ENCODE data around the gene RTEL1.
A peak's percentile ranks its signal among the peaks of the same experiment; 100 is the strongest.

RTEL1 gene

DNA sequence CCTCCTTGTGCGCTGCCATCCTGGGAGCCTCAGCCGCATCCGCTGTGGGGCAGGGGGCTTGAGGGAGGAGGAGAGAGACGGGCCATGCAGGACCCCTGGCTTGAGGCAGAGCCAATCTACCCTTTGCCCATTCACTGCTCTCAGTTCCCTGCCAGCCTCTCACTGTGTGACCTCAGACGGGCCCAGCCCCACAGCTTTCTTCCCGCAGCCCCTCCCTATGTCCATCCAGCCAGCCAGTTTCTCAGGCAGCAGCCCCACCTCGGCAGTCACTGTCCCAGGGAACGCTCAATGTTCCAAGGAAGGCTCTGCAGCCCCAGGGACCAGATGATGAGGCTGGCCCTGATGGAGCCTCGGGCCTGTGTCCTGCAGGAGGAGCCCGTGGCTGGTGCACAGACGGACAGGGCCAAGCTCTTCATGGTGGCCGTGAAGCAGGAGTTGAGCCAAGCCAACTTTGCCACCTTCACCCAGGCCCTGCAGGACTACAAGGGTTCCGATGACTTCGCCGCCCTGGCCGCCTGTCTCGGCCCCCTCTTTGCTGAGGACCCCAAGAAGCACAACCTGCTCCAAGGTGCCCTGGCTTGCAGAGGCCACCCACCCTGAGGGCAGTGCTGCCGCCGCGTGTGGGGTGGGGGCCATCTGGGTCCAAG, 34.4 kb downstream of the RTEL1 start:
- H3K4me3 ChIP-seq (ENCODE audit: low read length) = no peak overlapping the region
- peak overlapping the region; percentile 24 for H3K27ac ChIP-seq (ENCODE audit: low read depth, low read length)
- H3K27me3 ChIP-seq (ENCODE audit: control insufficient read depth, insufficient read depth, low read length) = no peaks in the 10 kb centered on the region
- H3K9ac ChIP-seq (ENCODE audit: low read length) = no peak overlapping the region
- H3K4me1 ChIP-seq (ENCODE audit: control insufficient read depth, insufficient read depth, low read length) = peaks cover 5% of the 10 kb centered on the region
- no peaks in the 10 kb centered on the region for H3K36me3 ChIP-seq (ENCODE audit: control insufficient read depth, insufficient read depth, low read length)

DNA sequence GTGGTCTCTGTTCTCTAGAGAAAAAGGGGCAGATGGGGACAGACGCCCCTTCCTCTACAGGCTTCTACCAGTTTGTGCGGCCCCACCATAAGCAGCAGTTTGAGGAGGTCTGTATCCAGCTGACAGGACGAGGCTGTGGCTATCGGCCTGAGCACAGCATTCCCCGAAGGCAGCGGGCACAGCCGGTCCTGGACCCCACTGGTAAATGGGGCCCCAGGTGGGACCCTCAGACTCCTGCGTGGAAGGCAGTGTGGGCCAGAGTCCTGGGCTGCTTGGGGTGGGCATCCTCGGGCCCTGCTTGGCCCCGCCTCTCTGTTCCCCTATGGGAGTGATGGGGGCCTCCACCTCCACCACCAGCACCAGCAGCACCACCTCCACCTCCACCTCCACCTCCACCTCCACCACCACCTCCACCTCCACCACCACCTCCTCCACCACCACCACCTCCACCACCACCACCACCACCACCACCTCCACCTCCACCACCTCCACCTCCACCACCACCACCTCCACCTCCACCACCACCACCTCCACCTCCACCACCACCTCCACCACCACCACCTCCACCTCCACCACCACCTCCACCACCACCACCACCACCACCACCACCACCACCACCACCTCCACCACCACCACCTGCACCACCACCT, 35.1 kb downstream of the RTEL1 start:
- H3K27me3 ChIP-seq (ENCODE audit: control insufficient read depth, insufficient read depth, low read length) = no peaks in the 10 kb centered on the region
- H3K36me3 ChIP-seq (ENCODE audit: control insufficient read depth, insufficient read depth, low read length) = no peaks in the 10 kb centered on the region
- H3K4me1 ChIP-seq (ENCODE audit: control insufficient read depth, insufficient read depth, low read length) = peaks cover 4% of the 10 kb centered on the region
- H3K9ac ChIP-seq (ENCODE audit: low read length) = no peak overlapping the region
- no peak overlapping the region for H3K27ac ChIP-seq (ENCODE audit: low read depth, low read length)
- H3K4me3 ChIP-seq (ENCODE audit: low read length) = no peak overlapping the region

DNA sequence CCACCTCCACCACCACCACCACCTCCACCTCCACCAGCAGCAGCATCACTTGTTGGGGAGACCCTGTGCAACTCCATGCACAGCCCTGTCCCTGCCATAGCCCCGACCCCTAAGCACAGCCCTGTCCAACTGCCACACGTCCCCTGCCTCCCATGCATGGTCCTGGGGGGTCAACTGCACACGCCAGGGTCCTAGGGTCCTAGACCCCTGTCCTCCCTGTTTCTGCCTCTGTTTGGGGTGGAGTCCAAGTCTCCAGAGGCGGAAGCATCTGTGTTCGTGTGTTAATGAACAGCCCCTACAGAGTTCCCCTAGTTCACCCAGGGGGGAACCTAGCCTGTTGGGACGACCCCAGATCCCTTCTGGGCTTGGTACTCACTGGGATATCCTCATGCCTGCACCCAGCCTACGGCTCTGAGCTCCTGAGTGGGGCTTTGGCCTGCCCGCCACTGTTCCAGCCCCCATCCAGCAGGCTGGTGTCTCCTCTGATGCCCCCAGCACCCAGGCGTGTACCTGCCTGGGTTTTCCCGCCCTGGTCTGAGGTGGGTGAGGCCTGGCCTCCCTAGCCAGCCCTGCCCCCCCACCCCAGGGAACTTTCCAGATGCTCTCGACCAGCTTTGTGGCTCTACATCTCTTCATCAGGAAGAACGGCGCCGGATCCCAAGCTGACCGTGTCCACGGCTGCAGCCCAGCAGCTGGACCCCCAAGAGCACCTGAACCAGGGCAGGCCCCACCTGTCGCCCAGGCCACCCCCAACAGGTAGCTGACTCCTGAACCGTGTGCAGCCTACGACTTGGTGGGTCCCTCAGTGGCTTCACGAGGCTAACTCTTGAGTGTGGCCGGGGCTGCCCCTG, 35.8 kb downstream of the RTEL1 start:
- Histone ChIP-seq H3K9ac (ENCODE audit: low read length) (no peak overlapping the region), H3K27ac (ENCODE audit: low read depth, low read length) (no peak overlapping the region), H3K36me3 (ENCODE audit: control insufficient read depth, insufficient read depth, low read length) (no peaks in the 10 kb centered on the region), H3K4me1 (ENCODE audit: control insufficient read depth, insufficient read depth, low read length) (peaks cover 4% of the 10 kb centered on the region), H3K27me3 (ENCODE audit: control insufficient read depth, insufficient read depth, low read length) (no peaks in the 10 kb centered on the region), H3K4me3 (ENCODE audit: low read length) (no peak overlapping the region)

DNA sequence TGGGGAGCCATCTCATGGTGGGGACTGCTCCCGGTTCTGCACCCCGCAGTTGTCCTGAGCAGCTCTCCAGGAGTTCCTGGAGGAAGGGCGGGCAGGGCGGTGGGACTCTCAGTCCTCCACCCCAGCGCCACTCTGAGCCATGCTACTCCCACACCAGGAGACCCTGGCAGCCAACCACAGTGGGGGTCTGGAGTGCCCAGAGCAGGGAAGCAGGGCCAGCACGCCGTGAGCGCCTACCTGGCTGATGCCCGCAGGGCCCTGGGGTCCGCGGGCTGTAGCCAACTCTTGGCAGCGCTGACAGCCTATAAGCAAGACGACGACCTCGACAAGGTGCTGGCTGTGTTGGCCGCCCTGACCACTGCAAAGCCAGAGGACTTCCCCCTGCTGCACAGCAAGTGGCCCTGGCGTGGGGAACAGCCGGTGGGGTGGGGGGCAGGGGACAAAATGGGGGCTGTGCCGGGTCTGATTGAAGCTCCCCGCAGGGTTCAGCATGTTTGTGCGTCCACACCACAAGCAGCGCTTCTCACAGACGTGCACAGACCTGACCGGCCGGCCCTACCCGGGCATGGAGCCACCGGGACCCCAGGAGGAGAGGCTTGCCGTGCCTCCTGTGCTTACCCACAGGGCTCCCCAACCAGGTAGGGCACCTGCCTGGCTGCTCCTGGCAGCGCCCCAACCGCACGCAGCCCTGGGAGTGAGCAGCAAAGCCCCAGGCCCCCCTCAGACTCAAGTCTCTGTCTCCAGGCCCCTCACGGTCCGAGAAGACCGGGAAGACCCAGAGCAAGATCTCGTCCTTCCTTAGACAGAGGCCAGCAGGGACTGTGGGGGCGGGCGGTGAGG, 36.7 kb downstream of the RTEL1 start:
- Histone ChIP-seq H3K27ac (ENCODE audit: low read depth, low read length) (no peak overlapping the region), H3K36me3 (ENCODE audit: control insufficient read depth, insufficient read depth, low read length) (no peaks in the 10 kb centered on the region), H3K4me3 (ENCODE audit: low read length) (no peak overlapping the region), H3K4me1 (ENCODE audit: control insufficient read depth, insufficient read depth, low read length) (peaks cover 4% of the 10 kb centered on the region), H3K9ac (ENCODE audit: low read length) (no peak overlapping the region), H3K27me3 (ENCODE audit: control insufficient read depth, insufficient read depth, low read length) (no peaks in the 10 kb centered on the region)

DNA sequence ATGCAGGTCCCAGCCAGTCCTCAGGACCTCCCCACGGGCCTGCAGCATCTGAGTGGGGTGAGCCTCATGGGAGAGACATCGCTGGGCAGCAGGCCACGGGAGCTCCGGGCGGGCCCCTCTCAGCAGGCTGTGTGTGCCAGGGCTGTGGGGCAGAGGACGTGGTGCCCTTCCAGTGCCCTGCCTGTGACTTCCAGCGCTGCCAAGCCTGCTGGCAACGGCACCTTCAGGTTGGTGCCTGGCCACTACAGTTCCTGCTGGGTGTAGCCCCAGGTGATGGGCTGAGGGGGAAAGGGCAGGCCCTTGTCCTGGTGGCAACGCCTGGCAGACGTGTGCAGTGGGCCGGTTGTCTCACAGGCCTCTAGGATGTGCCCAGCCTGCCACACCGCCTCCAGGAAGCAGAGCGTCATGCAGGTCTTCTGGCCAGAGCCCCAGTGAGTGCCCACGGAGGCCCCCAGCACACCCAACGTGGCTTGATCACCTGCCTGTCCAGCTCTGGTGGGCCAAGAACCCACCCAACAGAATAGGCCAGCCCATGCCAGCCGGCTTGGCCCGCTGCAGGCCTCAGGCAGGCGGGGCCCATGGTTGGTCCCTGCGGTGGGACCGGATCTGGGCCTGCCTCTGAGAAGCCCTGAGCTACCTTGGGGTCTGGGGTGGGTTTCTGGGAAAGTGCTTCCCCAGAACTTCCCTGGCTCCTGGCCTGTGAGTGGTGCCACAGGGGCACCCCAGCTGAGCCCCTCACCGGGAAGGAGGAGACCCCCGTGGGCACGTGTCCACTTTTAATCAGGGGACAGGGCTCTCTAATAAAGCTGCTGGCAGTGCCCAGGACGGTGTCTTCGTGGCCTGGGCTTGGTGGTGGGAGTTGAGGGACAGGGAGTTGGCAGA, 37.6 kb downstream of the RTEL1 start:
- no peak overlapping the region for H3K27ac ChIP-seq (ENCODE audit: low read depth, low read length)
- no peaks in the 10 kb centered on the region for H3K36me3 ChIP-seq (ENCODE audit: control insufficient read depth, insufficient read depth, low read length)
- no peaks in the 10 kb centered on the region for H3K27me3 ChIP-seq (ENCODE audit: control insufficient read depth, insufficient read depth, low read length)
- no peak overlapping the region for H3K9ac ChIP-seq (ENCODE audit: low read length)
- peaks cover 4% of the 10 kb centered on the region for H3K4me1 ChIP-seq (ENCODE audit: control insufficient read depth, insufficient read depth, low read length)
- H3K4me3 ChIP-seq (ENCODE audit: low read length) = no peak overlapping the region

DNA sequence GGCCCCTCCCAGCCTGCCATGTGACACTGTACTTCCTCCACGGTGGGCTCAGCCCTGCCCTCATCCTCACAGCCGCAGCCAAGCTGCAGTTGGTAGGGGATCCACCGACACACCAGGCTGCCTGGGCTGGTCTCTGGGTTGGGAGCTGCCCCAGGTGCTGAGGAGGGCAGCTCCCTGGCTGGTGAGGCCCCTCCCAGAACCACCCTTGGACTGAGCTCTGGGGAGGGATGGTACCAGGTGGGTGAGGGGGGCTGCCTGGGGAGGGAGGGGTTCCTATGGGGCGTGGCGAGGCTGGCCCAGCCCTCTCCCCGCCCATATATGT, 38.2 kb downstream of the RTEL1 start:
- Histone ChIP-seq H3K4me1 (ENCODE audit: control insufficient read depth, insufficient read depth, low read length) (peaks cover 4% of the 10 kb centered on the region), H3K9ac (ENCODE audit: low read length) (no peak overlapping the region), H3K36me3 (ENCODE audit: control insufficient read depth, insufficient read depth, low read length) (no peaks in the 10 kb centered on the region), H3K27me3 (ENCODE audit: control insufficient read depth, insufficient read depth, low read length) (no peaks in the 10 kb centered on the region), H3K27ac (ENCODE audit: low read depth, low read length) (no peak overlapping the region), H3K4me3 (ENCODE audit: low read length) (peak overlapping the region; percentile 34)

DNA sequence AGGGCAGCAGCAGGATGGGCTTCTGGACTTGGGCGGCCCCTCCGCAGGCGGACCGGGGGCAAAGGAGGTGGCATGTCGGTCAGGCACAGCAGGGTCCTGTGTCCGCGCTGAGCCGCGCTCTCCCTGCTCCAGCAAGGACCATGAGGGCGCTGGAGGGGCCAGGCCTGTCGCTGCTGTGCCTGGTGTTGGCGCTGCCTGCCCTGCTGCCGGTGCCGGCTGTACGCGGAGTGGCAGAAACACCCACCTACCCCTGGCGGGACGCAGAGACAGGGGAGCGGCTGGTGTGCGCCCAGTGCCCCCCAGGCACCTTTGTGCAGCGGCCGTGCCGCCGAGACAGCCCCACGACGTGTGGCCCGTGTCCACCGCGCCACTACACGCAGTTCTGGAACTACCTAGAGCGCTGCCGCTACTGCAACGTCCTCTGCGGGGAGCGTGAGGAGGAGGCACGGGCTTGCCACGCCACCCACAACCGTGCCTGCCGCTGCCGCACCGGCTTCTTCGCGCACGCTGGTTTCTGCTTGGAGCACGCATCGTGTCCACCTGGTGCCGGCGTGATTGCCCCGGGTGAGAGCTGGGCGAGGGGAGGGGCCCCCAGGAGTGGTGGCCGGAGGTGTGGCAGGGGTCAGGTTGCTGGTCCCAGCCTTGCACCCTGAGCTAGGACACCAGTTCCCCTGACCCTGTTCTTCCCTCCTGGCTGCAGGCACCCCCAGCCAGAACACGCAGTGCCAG, 38.7 kb downstream of the RTEL1 start, which contains the start of gene TNFRSF6B:
TSS of gene TNFRSF6B (plus strand) at position 25 of the 729 bp plus-strand sequence. CDS start at position 141, 116 bp downstream.
- peak within 1 kb of the TSS; percentile 34 for H3K4me3 ChIP-seq (ENCODE audit: low read length)
- no peak within 1 kb of the TSS for H3K9ac ChIP-seq (ENCODE audit: low read length)
- H3K27ac ChIP-seq (ENCODE audit: low read depth, low read length) = no peak within 1 kb of the TSS
- no peaks in the 10 kb centered on the region for H3K27me3 ChIP-seq (ENCODE audit: control insufficient read depth, insufficient read depth, low read length)
- H3K4me1 ChIP-seq (ENCODE audit: control insufficient read depth, insufficient read depth, low read length) = peaks cover 4% of the 10 kb centered on the region
- no peaks in the 10 kb centered on the region for H3K36me3 ChIP-seq (ENCODE audit: control insufficient read depth, insufficient read depth, low read length)

DNA sequence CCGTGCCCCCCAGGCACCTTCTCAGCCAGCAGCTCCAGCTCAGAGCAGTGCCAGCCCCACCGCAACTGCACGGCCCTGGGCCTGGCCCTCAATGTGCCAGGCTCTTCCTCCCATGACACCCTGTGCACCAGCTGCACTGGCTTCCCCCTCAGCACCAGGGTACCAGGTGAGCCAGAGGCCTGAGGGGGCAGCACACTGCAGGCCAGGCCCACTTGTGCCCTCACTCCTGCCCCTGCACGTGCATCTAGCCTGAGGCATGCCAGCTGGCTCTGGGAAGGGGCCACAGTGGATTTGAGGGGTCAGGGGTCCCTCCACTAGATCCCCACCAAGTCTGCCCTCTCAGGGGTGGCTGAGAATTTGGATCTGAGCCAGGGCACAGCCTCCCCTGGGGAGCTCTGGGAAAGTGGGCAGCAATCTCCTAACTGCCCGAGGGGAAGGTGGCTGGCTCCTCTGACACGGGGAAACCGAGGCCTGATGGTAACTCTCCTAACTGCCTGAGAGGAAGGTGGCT, 39.3 kb downstream of the RTEL1 start:
- no peak overlapping the region for H3K4me3 ChIP-seq (ENCODE audit: low read length)
- peaks cover 4% of the 10 kb centered on the region for H3K4me1 ChIP-seq (ENCODE audit: control insufficient read depth, insufficient read depth, low read length)
- H3K27ac ChIP-seq (ENCODE audit: low read depth, low read length) = no peak overlapping the region
- H3K27me3 ChIP-seq (ENCODE audit: control insufficient read depth, insufficient read depth, low read length) = no peaks in the 10 kb centered on the region
- no peak overlapping the region for H3K9ac ChIP-seq (ENCODE audit: low read length)
- H3K36me3 ChIP-seq (ENCODE audit: control insufficient read depth, insufficient read depth, low read length) = no peaks in the 10 kb centered on the region

DNA sequence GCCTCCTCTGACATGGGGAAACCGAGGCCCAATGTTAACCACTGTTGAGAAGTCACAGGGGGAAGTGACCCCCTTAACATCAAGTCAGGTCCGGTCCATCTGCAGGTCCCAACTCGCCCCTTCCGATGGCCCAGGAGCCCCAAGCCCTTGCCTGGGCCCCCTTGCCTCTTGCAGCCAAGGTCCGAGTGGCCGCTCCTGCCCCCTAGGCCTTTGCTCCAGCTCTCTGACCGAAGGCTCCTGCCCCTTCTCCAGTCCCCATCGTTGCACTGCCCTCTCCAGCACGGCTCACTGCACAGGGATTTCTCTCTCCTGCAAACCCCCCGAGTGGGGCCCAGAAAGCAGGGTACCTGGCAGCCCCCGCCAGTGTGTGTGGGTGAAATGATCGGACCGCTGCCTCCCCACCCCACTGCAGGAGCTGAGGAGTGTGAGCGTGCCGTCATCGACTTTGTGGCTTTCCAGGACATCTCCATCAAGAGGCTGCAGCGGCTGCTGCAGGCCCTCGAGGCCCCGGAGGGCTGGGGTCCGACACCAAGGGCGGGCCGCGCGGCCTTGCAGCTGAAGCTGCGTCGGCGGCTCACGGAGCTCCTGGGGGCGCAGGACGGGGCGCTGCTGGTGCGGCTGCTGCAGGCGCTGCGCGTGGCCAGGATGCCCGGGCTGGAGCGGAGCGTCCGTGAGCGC, 39.9 kb downstream of the RTEL1 start:
- H3K27ac ChIP-seq (ENCODE audit: low read depth, low read length) = no peak overlapping the region

DNA sequence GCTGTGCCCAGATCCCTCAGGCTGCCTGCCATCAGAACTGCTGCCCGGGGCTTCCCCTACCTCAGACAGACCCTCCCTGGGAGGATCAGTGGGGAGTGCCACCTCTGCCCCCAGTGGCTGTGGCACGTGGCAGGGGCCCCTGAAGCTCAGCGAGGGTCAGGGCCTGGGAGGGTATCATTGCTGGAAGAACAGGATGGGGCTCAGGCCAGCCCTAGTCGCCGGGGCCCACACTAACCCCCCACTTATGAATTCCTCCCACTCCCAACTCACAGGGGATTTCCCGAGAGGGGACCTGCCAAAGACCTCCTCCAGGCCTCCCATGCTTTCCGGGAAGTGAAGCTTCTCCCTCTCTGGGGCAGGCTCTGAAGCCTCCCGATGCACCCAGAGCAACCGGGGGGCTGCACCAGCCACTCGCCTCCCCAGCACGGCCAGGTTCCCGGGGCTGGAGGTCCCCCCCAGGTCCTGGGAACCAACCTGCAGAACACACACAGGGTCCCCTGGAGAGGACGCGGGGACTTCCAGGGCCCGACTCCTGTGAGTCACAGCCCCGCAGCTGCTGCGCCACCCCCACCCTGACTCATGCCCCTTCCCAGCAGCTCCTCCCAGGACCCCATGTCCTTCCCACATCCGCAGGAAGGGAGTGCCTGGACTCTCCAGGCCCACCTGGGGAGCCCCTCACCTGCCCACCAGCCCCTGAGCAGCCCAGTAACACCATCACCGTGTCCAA, 40.8 kb downstream of the RTEL1 start:
- no peak overlapping the region for H3K9ac ChIP-seq (ENCODE audit: low read length)

More for the DNA sequence above, 39.9 kb downstream of the RTEL1 start:
- Histone ChIP-seq H3K4me3 (ENCODE audit: low read length) (no peak overlapping the region), H3K27me3 (ENCODE audit: control insufficient read depth, insufficient read depth, low read length) (no peaks in the 10 kb centered on the region), H3K36me3 (ENCODE audit: control insufficient read depth, insufficient read depth, low read length) (no peaks in the 10 kb centered on the region), H3K4me1 (ENCODE audit: control insufficient read depth, insufficient read depth, low read length) (peaks cover 4% of the 10 kb centered on the region), H3K9ac (ENCODE audit: low read length) (no peak overlapping the region)

More for the DNA sequence above, 40.8 kb downstream of the RTEL1 start:
- no peaks in the 10 kb centered on the region for H3K27me3 ChIP-seq (ENCODE audit: control insufficient read depth, insufficient read depth, low read length)
- H3K4me1 ChIP-seq (ENCODE audit: control insufficient read depth, insufficient read depth, low read length) = peaks cover 4% of the 10 kb centered on the region
- peak overlapping the region; percentile 21 for H3K27ac ChIP-seq (ENCODE audit: low read depth, low read length)
- H3K36me3 ChIP-seq (ENCODE audit: control insufficient read depth, insufficient read depth, low read length) = no peaks in the 10 kb centered on the region
- H3K4me3 ChIP-seq (ENCODE audit: low read length) = no peak overlapping the region

Measured in rectal smooth muscle tissue (tissue), 1 donor.